GM20431 (cell line): Measurements from ENCODE around the gene SIK3.

Experiments
- in situ Hi-C: fragments of 300-500 bp; cut with MseI, MboI; formaldehyde crosslinking; loops from one replicate; pipeline ENCODE4 v1.15.0; 2020; ENCODE audit warnings: low sequenced_read_pairs; ENCODE audit not compliant: unreplicated experiment

Gene SIK3

GRCh38 chr11:116913000-116913399 lies 185.2 kb downstream of the SIK3 start:
- in situ Hi-C loops = no loop called here

GRCh38 chr11:116911976-116912734 lies 186.1 kb downstream of the SIK3 start:
- in situ Hi-C loops = no loop called here

DNA sequence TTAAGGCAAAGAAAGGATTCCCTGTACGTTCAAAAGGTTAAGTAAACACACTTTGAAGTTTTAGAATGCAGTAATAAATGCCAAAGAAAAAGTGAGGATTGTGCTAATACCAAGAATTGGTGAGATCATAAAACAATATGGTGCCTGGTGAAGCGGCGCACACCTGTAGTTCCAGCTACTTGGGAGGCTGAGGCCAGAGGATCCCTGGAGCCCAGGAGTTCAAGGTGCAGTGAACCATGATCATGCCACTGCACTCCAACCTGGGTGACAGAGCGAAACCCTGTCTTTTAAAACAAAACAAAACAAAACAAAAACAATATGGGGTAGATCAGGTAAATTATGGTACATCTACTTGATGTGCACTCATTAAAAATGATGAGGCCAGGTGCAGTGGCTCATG lies 187.4 kb downstream of the SIK3 start:
- in situ Hi-C loops = no loop called here

DNA sequence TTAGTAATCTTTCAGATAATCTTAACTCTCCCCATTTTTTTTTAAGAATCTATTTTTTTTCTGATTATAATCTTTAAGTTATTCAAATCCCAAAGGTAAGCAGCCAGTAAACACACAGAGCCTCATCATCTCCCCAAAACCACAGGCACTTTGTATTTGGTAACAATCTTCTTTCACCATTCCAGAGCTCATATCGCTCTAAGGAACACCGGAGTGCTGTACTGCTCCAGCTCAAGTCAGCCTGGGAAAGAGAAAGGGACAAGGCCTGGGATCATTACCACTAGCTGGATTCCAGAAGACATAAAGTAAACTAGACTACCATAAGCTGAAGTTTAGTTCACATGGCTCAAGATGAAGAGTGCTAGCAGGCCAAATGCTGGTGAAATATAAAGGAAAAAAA lies 187.8 kb downstream of the SIK3 start:
- in situ Hi-C loops = no loop called here

- in situ Hi-C loops = no loop called here
These were observed 189.0 kb downstream of the SIK3 start for GRCh38 chr11:116909245-116909644.

DNA sequence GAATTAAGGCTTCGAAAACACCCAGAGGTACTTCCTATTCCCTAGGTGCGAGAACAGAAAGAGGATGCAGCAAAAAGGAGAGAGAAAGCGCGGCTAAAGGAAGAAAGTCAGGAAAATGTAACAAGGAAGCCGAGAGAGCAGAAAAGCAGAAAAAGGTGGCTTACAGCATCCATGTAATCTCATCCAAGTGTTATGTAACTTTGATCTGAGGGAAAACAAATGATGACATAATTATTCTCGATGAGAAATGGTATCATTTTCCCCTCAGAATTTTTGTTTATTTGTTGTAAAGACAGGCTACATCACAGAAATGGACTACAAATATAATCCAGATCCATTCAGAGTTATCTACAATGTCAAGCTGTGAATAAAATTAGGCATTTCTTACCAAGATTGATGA lies 191.7 kb downstream of the SIK3 start:
- in situ Hi-C loops = no loop called here

GRCh38 chr11:116903090-116903489 lies 195.1 kb downstream of the SIK3 start:
- in situ Hi-C loops = no loop called here

- in situ Hi-C loops = no loop called here
These were observed 196.1 kb downstream of the SIK3 start for GRCh38 chr11:116901964-116902688.

- in situ Hi-C loops = no loop called here
These were observed 197.0 kb downstream of the SIK3 start for GRCh38 chr11:116901211-116901610.

DNA sequence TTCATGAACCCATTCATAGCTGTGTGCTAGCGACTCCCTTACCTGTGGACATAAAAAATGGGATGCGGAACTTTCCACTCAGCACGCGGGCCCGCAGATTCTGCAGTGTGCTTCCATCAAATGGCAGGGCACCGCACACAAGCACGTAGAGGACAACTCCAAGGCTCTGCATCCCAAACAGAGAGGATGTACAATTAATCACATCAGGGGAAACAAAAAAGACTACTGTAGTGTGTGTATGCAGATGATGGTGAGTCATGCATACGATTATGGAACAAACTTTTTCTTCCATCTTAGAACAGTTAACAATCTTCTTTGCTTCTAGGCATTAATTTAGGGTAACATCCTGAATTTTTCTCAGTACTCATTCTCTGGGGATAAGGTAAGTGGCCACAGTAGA lies 202.0 kb downstream of the SIK3 start:
- in situ Hi-C loops = no loop called here

DNA sequence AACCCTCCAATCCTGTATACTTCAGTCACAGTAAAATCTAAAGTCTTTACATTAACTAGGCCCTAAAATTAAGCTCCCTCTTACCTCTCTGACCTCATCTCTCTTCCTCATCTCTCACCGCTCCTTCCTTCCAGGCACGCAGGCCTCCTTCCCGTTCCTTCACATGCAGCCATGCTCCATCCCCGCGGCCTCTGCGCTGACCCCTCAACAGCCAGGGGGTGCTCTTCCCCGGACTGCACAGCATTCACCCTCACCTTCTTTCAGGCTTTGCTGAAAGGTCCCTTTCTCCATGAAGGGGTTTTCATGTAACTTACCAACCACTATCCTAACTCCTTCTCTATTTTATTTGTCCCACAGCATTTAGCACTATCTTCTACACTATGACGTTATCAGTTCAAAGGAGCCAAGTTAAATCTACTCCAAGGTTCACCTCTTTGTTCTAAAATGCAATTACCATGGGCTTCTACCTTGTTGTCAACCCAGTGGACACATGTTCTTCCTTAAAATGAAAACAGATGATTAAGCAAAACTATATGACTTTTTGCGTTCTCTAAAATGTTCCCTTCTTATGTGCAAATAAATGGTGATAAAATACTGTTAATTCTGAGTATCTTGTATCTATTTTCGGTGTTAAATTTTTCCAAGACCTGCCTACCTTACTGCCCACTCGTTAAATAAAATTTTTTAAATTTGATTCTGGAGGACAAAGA lies 203.0 kb downstream of the SIK3 start:
- in situ Hi-C loops = no loop called here

- in situ Hi-C loops = no loop called here
These were observed 204.3 kb downstream of the SIK3 start for GRCh38 chr11:116893906-116894305.

- in situ Hi-C loops = no loop called here
These were observed 204.8 kb downstream of the SIK3 start for GRCh38 chr11:116893437-116893836.

DNA sequence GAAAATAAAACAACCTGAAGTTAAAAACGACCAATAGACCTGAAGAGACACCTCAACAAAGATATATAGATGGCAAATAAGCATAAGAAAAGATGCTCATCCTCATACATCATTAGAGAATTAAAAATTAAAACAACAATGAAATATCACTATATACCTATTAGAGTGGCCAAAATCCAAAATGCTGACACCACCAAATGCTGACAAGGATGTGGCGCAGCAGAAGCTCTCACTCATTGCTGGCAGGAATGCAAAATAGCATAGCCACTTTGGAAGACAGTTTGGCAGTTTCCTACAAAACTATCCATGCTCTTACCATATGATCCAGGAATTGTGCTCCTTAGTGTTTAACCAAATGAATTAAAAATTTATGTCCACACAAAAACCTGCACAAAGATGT lies 205.9 kb downstream of the SIK3 start:
- in situ Hi-C loops = no loop called here

DNA sequence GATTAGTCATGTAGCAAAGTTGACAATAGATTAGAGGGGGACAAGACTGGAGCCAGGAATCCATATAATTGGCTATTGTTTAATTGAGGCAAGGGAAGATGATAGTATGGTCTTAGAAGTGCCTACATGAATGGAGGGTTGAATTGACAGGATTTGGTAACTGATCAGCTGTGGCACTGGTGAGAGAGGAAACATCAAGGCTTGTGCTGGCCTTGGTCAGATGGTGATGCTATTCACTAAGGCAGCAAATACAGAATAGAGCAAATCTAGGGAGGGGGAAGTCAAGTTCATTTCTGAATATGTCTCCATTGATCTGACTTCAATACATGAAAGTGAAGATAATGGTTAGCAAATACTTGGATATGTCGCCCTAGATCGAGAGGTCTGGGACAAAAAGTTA lies 206.5 kb downstream of the SIK3 start:
- in situ Hi-C loops = no loop called here

DNA sequence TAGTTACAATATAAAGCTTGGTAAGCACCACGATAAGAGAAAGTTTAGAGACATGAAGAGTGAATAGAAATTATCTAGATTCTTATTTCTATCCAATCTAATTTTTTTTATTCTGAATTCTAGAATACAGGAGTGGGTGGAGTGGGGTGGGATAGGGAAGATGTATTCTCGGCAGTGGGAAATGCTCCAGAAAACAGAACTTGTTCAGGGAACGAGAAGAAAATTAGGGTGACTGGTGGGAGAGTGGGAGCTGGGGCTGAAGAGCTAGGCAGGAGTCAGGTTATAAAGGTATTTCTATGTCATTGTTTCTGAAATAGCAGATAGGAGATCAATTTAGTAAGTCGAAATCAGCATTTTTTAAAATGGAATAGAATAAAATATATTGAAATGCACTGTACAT lies 207.6 kb downstream of the SIK3 start:
- in situ Hi-C loops = no loop called here

- in situ Hi-C loops = no loop called here
These were observed 208.0 kb downstream of the SIK3 start for GRCh38 chr11:116890193-116890592.

GRCh38 chr11:116888884-116889549 lies 209.2 kb downstream of the SIK3 start:
- in situ Hi-C loops = no loop called here

- in situ Hi-C loops = no loop called here
These were observed 210.2 kb downstream of the SIK3 start for GRCh38 chr11:116888024-116888423.

DNA sequence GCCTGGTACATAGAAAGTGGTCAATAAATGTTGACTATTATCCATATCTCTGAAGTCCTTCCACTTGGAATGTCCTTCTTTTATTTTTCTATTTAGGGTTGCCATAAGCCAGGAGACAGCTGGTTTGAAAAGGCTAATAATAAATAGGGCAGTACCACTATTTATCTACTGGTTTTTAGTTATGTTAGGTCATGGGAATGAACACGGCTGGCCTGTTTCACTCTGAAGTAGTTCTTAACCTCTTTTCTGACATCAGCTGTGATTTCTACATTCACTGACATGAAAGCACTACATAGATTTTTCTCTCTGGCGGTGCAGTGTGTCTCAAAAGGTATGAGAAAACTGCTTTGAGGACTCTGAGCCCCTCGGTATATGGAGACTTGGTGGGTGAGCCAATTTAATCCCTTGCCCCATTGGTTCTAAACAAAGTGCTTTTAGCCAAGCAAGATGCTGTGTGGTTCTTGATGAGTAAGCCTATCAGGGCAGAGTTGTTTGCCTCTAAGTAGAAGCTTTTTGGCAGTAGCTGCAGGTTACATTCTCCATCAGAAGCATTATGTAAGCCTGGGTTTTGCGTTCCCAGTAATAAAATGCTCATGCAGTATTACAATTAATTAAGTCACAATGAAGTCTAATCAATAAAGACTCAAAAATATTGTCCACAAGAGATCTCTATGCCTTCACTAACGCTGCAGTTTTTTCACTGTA lies 212.1 kb downstream of the SIK3 start:
- in situ Hi-C loops = no loop called here
